Prostate gland (tissue), 2 donors: Measurements from ENCODE around the gene IYD. TPM values are rescaled to one million over a fixed set of nuclear protein-coding genes. Genes with fewer than 3 reads are reported as not detected.

ENCODE experiments used
- DNase-seq: peaks from one replicate; pipeline ENCODE4 v3.0.0-alpha.2; 2019; ENCODE audit warnings: low spot score
- H3K27ac ChIP-seq, 2 donors: fragments of 200-600 bp; sonication (generic); 2 replicates each; pipeline ENCODE4 v1.5.1; 2017 to 2019
- H3K27me3 ChIP-seq: fragments of 200-600 bp; sonication (generic); replicated peaks from 2 replicates; pipeline ENCODE4 v1.5.1; 2019; ENCODE audit not compliant: insufficient read depth
- H3K36me3 ChIP-seq, 2 donors: fragments of 200-600 bp; sonication (generic); 1 replicate in 1 of 2; 2 replicates in 1 of 2; pipeline versions ENCODE4 v1.5.1 to v1.8.1; 2017 to 2019
- H3K4me1 ChIP-seq: fragments of 200-600 bp; sonication (generic); replicated peaks from 2 replicates; pipeline ENCODE4 v1.5.1; 2019
- H3K4me3 ChIP-seq, 2 donors: fragments of 200-600 bp; sonication (generic); 2 replicates each; pipeline ENCODE4 v1.5.1; 2017 to 2019
- H3K9me3 ChIP-seq: fragments of 200-600 bp; sonication (generic); 2 replicates; pipeline ENCODE4 v1.5.1; 2017
- CTCF ChIP-seq, 4 experiments: fragments of 200-600 bp in 2 of 4; fragments of 450-650 bp in 2 of 4; sonication (generic) in 2 of 4; IDR thresholded peaks; 1 replicate in 3 of 4; 2 replicates in 1 of 4; pipeline ENCODE4 v1.5.1; 2016 to 2019; ENCODE audit warnings: antibody characterized with exemption in 4 of 4, mild to moderate bottlenecking in 2 of 4, moderate library complexity in 2 of 4
- POLR2A ChIP-seq: fragments of 450-650 bp; IDR thresholded peaks from one replicate; pipeline ENCODE4 v1.6.1; 2016; ENCODE audit warnings: antibody characterized with exemption, mild to moderate bottlenecking
- POLR2AphosphoS5 ChIP-seq: sonication (generic); formaldehyde crosslinking; IDR thresholded peaks from one replicate; pipeline ENCODE4 v1.6.1; 2017; ENCODE audit warnings: antibody characterized with exemption
- WGBS: methylation state at CpG from one replicate; pipeline ENCODE4 v1.1.5; 2018; 5-methylcytosine and 5-hydroxymethylcytosine counted together
- intact Hi-C: fragments of 100-400 bp; cut with DNase I; formaldehyde crosslinking; loops from one replicate; pipeline ENCODE4 v1.14.2; 2022
- total RNA-seq, 2 donors: library from RNA; depleted of rRNA; stranded (reverse); fragments of >200 nt; gene quantifications; one replicate each; pipeline ENCODE4 v1.1.0, GENCODE V29; 2016

Gene IYD
- under 1 TPM; 0.05 to 0.45 TPM for total RNA-seq

- WGBS, result 56% methylated on average over 8 of the region's 8 CpGs
- Histone ChIP-seq H3K9me3 (no peaks in the 10 kb centered on the region), H3K4me1 (no peaks in the 10 kb centered on the region), H3K4me3 (no peak within 1 kb of the TSS), H3K27me3 (no peaks in the 10 kb centered on the region), H3K36me3 (no peaks in the 10 kb centered on the region), H3K27ac (no peak within 1 kb of the TSS)
- intact Hi-C loops, result no loop called here
- DNase-seq, result no peak
- TF ChIP-seq POLR2AphosphoS5 (no peak), CTCF (IDR thresholded peaks at IDR 0.05) (no peak), POLR2A (no peak)
Observed at GRCh38 chr6:150368762-150369161, at the start of gene IYD. Gene IYD (plus strand): TSS chr6:150369012. CDS start chr6:150369032, 20 bp downstream.

GRCh38 chr6:150319924-150320323 lies 48.9 kb upstream of the IYD start:
- H3K9me3 ChIP-seq, result no peaks in the 10 kb centered on the region
- intact Hi-C loops, result no loop called here
- H3K27ac ChIP-seq, result no peak overlapping the region
- DNase-seq, result no peak
- H3K4me3 ChIP-seq, result no peak overlapping the region
- H3K27me3 ChIP-seq, result no peaks in the 10 kb centered on the region
- 97% methylated on average over 4 of the region's 4 CpGs for WGBS
- TF ChIP-seq POLR2AphosphoS5 (no peak), POLR2A (no peak), CTCF (IDR thresholded peaks at IDR 0.05) (no peak)
- H3K36me3 ChIP-seq, result no peaks in the 10 kb centered on the region
- H3K4me1 ChIP-seq, result peaks cover 5% of the 10 kb centered on the region

- Histone ChIP-seq H3K9me3 (no peaks in the 10 kb centered on the region), H3K4me3 (no peak overlapping the region), H3K4me1 (peaks cover 5% of the 10 kb centered on the region), H3K27me3 (no peaks in the 10 kb centered on the region), H3K27ac (no peak overlapping the region), H3K36me3 (no peaks in the 10 kb centered on the region)
- intact Hi-C loops, result no loop called here
- no peak for TF ChIP-seq POLR2A
- TF ChIP-seq CTCF (IDR thresholded peaks at IDR 0.05), result no peak
- TF ChIP-seq POLR2AphosphoS5, result peak; percentile 82
- 33% methylated on average over 9 of the region's 9 CpGs for WGBS
- peak; percentile 77 for DNase-seq
Observed at GRCh38 chr6:150320442-150320841, 48.4 kb upstream of the IYD start.

- intact Hi-C loops, result no loop called here
- TF ChIP-seq POLR2AphosphoS5 (no peak), CTCF (IDR thresholded peaks at IDR 0.05) (no peak), POLR2A (no peak)
- Histone ChIP-seq H3K27ac (no peak overlapping the region), H3K4me3 (no peak overlapping the region), H3K27me3 (no peaks in the 10 kb centered on the region), H3K4me1 (peaks cover 5% of the 10 kb centered on the region), H3K9me3 (no peaks in the 10 kb centered on the region), H3K36me3 (no peaks in the 10 kb centered on the region)
- DNase-seq, result no peak
- WGBS, result 77% methylated on average over 6 of the region's 6 CpGs
Observed at GRCh38 chr6:150322466-150322871, 46.3 kb upstream of the IYD start.

- WGBS, result 65% methylated on average over 8 of the region's 8 CpGs
- Histone ChIP-seq H3K4me1 (peaks cover 5% of the 10 kb centered on the region), H3K27ac (no peak overlapping the region), H3K27me3 (no peaks in the 10 kb centered on the region), H3K36me3 (no peaks in the 10 kb centered on the region), H3K9me3 (no peaks in the 10 kb centered on the region), H3K4me3 (no peak overlapping the region)
- TF ChIP-seq POLR2AphosphoS5, result no peak
- DNase-seq, result no peak
- intact Hi-C loops, result no loop called here
Observed at GRCh38 chr6:150323205-150323604, 45.6 kb upstream of the IYD start.
